Suprapubic skin (tissue), 4 donors: ENCODE results near the gene ETV3L. TPM values are rescaled to one million over a fixed set of nuclear protein-coding genes. Genes with fewer than 3 reads are reported as not detected.
"Not testable (repeated sequence)": the region's sequence is repeated elsewhere in the genome, so short reads cannot be mapped to it uniquely, and the experiment has no call there.

Experiments used
- DNase-seq, 2 donors: peaks; one replicate each; pipeline ENCODE4 v3.0.0-alpha.2; 2019; ENCODE audit warnings: low spot score in 2 of 2
- H3K27ac ChIP-seq: fragments of 200-600 bp; sonication (generic); one replicate; pipeline ENCODE4 v1.5.1; 2019
- H3K27me3 ChIP-seq: fragments of 200-600 bp; sonication (generic); one replicate; pipeline ENCODE4 v1.5.1; 2019
- H3K36me3 ChIP-seq: fragments of 200-600 bp; sonication (generic); one replicate; pipeline ENCODE4 v1.5.1; 2019
- H3K4me1 ChIP-seq: fragments of 200-600 bp; sonication (generic); one replicate; pipeline ENCODE4 v1.5.1; 2019
- H3K4me3 ChIP-seq: fragments of 200-600 bp; sonication (generic); one replicate; pipeline ENCODE4 v1.5.1; 2019; ENCODE audit warnings: mild to moderate bottlenecking
- H3K9me3 ChIP-seq: fragments of 200-600 bp; sonication (generic); one replicate; pipeline ENCODE4 v1.5.1; 2019
- EP300 ChIP-seq: sonication (generic); formaldehyde crosslinking; IDR thresholded peaks from one replicate; pipeline ENCODE4 v1.6.1; 2017; ENCODE audit warnings: antibody characterized with exemption
- POLR2A ChIP-seq, 2 donors: fragments of 450-650 bp; IDR thresholded peaks; one replicate each; pipeline ENCODE4 v1.6.1; 2017; ENCODE audit warnings: antibody characterized with exemption in 2 of 2, mild to moderate bottlenecking in 2 of 2, moderate library complexity in 2 of 2
- POLR2AphosphoS5 ChIP-seq, 3 donors: sonication (generic); formaldehyde crosslinking; IDR thresholded peaks; one replicate each; pipeline ENCODE4 v1.6.1; 2017; ENCODE audit warnings: antibody characterized with exemption in 3 of 3
- WGBS: methylation state at CpG from one replicate; pipeline ENCODE4 v1.1.5; 2018; 5-methylcytosine and 5-hydroxymethylcytosine counted together
- total RNA-seq, 4 donors: library from RNA; depleted of rRNA; stranded (reverse); fragments of >200 nt; gene quantifications; one replicate each; pipeline ENCODE4 v1.1.0, GENCODE V29; 2016
- TF ChIP-seq, protein P1 (sequence below), 2 donors: fragments of 200-600 bp in 1 of 2; fragments of 450-650 bp in 1 of 2; sonication (generic) in 1 of 2; IDR thresholded peaks; one replicate each; pipeline ENCODE4 v1.5.1; 2016 to 2019; ENCODE audit warnings: antibody characterized with exemption in 2 of 2, mild to moderate bottlenecking in 1 of 2, moderate library complexity in 1 of 2

Gene ETV3L
- total RNA-seq, 4 donors from 2014 or later, result not detected

DNA sequence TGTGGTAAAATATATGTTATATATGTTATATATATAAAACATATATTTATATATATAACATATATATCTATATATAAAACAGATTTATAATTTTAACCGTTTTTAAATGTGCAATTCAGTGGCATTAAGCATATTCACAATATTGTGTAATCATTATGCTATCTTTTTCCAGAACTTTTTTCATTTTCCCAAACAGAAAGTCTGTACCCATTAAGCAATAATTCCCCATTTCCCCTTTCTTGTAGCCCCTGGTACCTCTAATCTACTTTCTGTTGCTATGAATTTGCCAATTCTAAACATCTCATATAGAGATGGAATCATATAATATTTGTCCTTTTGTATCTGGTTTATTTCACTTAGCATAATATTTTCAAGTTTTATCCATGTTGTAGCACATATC lies 43.3 kb downstream of the ETV3L start:
- Histone ChIP-seq H3K4me1 (no peaks in the 10 kb centered on the region), H3K4me3 (no peak overlapping the region), H3K36me3 (no peaks in the 10 kb centered on the region), H3K9me3 (no peaks in the 10 kb centered on the region), H3K27me3 (no peaks in the 10 kb centered on the region), H3K27ac (no peak overlapping the region)
- TF ChIP-seq POLR2AphosphoS5 (IDR thresholded peaks at IDR 0.05), result no peak
- no peak for TF ChIP-seq POLR2A (IDR thresholded peaks at IDR 0.05)
- no peak for TF ChIP-seq EP300
- TF ChIP-seq, protein P1, sequence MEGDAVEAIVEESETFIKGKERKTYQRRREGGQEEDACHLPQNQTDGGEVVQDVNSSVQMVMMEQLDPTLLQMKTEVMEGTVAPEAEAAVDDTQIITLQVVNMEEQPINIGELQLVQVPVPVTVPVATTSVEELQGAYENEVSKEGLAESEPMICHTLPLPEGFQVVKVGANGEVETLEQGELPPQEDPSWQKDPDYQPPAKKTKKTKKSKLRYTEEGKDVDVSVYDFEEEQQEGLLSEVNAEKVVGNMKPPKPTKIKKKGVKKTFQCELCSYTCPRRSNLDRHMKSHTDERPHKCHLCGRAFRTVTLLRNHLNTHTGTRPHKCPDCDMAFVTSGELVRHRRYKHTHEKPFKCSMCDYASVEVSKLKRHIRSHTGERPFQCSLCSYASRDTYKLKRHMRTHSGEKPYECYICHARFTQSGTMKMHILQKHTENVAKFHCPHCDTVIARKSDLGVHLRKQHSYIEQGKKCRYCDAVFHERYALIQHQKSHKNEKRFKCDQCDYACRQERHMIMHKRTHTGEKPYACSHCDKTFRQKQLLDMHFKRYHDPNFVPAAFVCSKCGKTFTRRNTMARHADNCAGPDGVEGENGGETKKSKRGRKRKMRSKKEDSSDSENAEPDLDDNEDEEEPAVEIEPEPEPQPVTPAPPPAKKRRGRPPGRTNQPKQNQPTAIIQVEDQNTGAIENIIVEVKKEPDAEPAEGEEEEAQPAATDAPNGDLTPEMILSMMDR (IDR thresholded peaks at IDR 0.05), result no peak
- WGBS, result 74% methylated on average over 1 of the region's 1 CpG
- no peak for DNase-seq

DNA sequence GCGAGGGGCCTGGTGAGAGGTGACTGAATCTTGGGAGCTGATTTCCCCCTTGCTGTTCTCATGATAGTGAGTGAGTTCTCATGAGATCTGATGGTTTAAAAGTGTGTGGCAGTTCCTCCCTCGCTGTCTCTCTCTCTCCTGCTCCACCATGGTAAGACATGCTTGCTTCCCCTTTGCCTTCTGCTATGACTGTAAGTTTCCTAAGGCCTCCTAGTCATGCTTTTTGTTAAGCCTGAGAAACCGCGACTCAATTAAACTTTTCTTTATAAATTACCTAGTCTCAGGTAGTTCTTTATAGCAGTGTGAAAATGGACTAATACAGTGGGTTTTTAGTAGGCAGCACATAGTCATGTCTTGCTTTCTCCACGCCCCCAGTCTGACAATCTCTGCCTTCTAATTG lies 43.9 kb downstream of the ETV3L start:
- DNase-seq, H3K4me1 ChIP-seq, H3K27ac ChIP-seq, H3K4me3 ChIP-seq, H3K9me3 ChIP-seq, H3K36me3 ChIP-seq, H3K27me3 ChIP-seq: not testable (repeated sequence)
- WGBS, result 87% methylated on average over 5 of the region's 5 CpGs

- Histone ChIP-seq H3K27me3 (no peaks in the 10 kb centered on the region), H3K36me3 (no peaks in the 10 kb centered on the region), H3K4me3 (no peak overlapping the region), H3K9me3 (no peaks in the 10 kb centered on the region), H3K27ac (no peak overlapping the region), H3K4me1 (peaks cover 6% of the 10 kb centered on the region)
- TF ChIP-seq EP300 (no peak), POLR2AphosphoS5 (IDR thresholded peaks at IDR 0.05) (no peak), POLR2A (IDR thresholded peaks at IDR 0.05) (no peak)
- TF ChIP-seq, protein P1 (IDR thresholded peaks at IDR 0.05), result no peak
- 42% methylated on average over 2 of the region's 2 CpGs for WGBS
- no peak for DNase-seq
Measured at GRCh38 chr1:157050836-157051235, 48.8 kb downstream of the ETV3L start.

GRCh38 chr1:157047062-157047410 lies 52.6 kb downstream of the ETV3L start:
- DNase-seq, result no peak
- no peak for TF ChIP-seq POLR2AphosphoS5 (IDR thresholded peaks at IDR 0.05)
- TF ChIP-seq, protein P1 (IDR thresholded peaks at IDR 0.05), result no peak
- 50% methylated on average over 2 of the region's 2 CpGs for WGBS
- no peaks in the 10 kb centered on the region for H3K27me3 ChIP-seq
- H3K4me3 ChIP-seq, result no peak overlapping the region
- no peaks in the 10 kb centered on the region for H3K36me3 ChIP-seq
- H3K4me1 ChIP-seq, result peaks cover 36% of the 10 kb centered on the region
- no peaks in the 10 kb centered on the region for H3K9me3 ChIP-seq
- H3K27ac ChIP-seq, result no peak overlapping the region

DNA sequence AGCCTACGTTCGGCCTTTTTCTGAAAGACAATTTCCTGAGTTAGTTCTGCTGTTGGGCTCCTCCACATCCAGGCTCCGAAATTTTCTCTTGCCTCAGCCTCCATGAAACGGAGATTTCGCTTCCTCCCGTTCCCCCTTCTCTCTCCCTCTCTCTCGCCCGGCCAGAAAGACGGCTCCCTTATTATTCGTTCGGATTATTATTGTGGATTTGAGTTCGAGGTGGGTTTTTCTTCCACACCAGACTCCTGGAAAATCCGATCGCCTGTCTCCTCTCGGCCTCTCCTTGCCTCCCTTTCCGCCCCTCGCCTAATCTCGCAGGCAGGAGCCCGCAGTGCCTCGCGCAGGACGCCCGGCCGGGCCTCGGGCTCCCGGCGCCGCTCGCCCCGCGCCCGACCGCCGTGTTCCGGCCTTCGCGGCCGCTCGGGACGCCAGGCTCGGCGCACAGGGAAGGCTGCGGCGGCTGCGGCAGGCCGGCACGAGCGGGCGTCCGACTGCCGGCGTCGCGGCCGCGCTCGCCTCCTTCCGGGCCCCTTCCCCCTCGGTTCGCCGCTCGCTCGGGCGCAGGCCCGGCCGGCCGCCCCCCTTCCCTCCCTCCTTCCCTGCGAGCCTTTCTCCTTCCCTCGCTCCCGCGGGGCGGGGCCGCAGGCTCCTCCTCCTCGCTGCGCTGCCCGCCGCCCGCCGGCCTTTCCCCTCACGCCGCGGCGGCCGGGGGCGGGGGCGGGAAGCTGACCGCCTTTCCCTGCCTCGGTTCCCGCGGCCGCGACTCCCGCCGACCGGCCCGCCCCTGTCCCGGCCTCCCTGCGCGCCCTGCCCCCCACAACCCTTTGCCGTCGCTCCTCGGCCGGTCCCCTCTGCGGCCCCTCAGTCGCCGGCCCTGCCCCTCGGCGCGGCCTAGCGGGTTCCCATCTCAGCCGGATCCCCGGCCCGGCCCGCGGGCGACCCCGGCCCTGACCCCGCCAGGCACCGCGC lies 54.1 kb downstream of the ETV3L start, which contains the start of gene ARHGEF11:
TSS of gene ARHGEF11 (minus strand) at position 493 of the 969 bp plus-strand sequence. CDS start 1,412 bp downstream, outside the sequence.
- no peaks in the 10 kb centered on the region for H3K27me3 ChIP-seq
- peaks cover 44% of the 10 kb centered on the region for H3K4me1 ChIP-seq
- H3K9me3 ChIP-seq, result no peaks in the 10 kb centered on the region
- H3K27ac ChIP-seq, result peak within 1 kb of the TSS; percentile 90
- peak within 1 kb of the TSS; percentile 71 for H3K4me3 ChIP-seq
- H3K36me3 ChIP-seq, result no peaks in the 10 kb centered on the region
- DNase-seq, result peak; percentile 88 to 91
- WGBS, result under 1% methylated on average over 74 of the region's 120 CpGs
- TF ChIP-seq POLR2AphosphoS5 (IDR thresholded peaks at IDR 0.05) (no peak), POLR2A (IDR thresholded peaks at IDR 0.05) (peak in 1 of 2 donors; percentile 68), EP300 (no peak)
- TF ChIP-seq, protein P1 (IDR thresholded peaks at IDR 0.05), result no peak
